HG03521 (cell line): Measurements from ENCODE around the gene PCDHGA3.
"Not testable (repeated sequence)": the region's sequence is repeated elsewhere in the genome, so short reads cannot be mapped to it uniquely, and the experiment has no call there.

Source experiments
- ATAC-seq: cut with Tn5 transposase; IDR thresholded peaks from one replicate; pipeline ENCODE4 v1.9.1; 2021; ENCODE audit warnings: mild to moderate bottlenecking, moderate library complexity; ENCODE audit not compliant: unreplicated experiment

PCDHGA3 gene

DNA sequence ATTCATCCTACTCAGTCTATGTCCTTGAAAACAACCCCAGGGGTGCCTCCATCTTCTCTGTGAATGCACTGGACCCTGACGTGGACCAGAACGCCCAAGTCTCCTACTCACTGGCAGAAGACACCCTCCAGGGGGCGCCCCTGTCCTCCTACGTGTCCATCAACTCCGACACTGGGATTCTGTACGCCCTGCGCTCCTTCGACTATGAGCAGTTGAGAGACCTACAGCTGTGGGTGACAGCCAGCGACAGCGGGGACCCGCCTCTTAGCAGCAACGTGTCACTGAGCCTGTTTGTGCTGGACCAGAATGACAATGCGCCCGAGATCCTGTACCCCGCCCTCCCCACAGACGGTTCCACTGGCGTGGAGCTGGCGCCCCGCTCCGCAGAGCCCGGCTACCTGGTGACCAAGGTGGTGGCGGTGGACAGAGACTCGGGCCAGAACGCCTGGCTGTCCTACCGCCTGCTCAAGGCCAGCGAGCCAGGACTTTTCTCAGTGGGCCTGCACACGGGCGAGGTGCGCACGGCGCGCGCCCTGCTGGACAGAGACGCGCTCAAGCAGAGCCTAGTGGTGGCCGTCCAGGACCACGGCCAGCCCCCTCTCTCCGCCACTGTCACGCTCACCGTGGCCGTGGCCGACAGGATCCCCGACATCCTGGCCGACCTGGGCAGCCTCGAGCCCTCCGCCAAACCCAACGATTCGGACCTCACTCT, 32.0 kb downstream of the PCDHGA3 start:
- not testable (repeated sequence) for ATAC-seq

- ATAC-seq = no peak
These were observed 39.1 kb downstream of the PCDHGA3 start, which contains the start of gene PCDHGA7 for GRCh38 chr5:141382469-141383294. TSS of gene PCDHGA7 (plus strand) at chr5:141382742. CDS start at chr5:141382900, 158 bp downstream.

DNA sequence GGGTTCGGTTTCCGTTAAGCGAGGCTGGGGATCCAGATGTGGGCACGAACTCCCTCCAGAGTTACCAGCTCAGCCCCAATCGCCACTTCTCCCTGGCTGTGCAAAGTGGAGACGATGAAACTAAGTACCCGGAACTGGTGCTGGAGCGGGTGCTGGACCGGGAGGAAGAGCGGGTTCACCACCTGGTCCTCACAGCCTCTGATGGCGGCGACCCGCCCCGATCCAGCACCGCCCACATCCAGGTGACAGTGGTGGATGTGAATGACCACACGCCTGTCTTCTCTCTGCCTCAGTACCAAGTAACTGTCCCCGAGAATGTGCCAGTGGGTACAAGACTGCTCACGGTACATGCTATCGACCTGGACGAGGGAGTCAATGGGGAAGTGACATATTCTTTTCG, 39.7 kb downstream of the PCDHGA3 start:
- ATAC-seq = no peak

GRCh38 chr5:141384471-141385267, 41.0 kb downstream of the PCDHGA3 start:
- no peak for ATAC-seq

DNA sequence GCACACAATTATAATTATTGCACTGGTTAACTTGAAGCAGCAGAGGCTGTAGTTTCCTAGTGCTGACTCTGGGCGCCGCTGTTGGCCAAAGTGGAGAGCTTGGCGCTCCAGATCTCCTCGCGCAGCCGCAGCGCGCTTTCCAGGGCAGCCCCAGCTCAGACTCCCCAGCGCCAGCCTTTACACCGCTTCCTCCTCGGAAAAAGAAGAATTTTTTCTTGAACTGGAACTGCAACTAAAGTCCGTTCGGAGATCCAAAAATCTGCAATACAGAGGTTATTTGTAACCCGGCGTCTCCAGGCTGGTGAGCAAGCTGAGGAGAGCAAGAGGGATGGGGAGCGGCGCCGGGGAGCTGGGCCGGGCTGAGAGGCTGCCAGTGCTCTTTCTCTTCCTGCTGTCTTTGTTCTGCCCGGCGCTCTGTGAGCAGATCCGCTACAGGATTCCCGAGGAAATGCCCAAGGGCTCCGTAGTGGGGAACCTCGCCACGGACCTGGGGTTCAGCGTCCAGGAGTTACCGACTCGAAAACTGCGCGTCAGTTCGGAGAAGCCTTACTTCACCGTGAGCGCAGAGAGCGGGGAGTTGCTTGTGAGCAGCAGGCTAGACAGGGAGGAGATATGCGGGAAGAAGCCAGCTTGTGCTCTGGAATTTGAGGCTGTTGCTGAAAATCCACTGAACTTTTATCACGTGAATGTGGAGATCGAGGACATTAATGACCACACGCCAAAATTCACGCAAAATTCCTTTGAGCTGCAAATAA, 44.1 kb downstream of the PCDHGA3 start, which contains the start of gene PCDHGB4:
Gene PCDHGB4 (plus strand): TSS at position 142 of the 755 bp plus-strand sequence. CDS start 187 bp downstream, at position 329.
- ATAC-seq = peak; percentile 67

- ATAC-seq = no peak
These were observed 45.0 kb downstream of the PCDHGA3 start for GRCh38 chr5:141388661-141389060.

DNA sequence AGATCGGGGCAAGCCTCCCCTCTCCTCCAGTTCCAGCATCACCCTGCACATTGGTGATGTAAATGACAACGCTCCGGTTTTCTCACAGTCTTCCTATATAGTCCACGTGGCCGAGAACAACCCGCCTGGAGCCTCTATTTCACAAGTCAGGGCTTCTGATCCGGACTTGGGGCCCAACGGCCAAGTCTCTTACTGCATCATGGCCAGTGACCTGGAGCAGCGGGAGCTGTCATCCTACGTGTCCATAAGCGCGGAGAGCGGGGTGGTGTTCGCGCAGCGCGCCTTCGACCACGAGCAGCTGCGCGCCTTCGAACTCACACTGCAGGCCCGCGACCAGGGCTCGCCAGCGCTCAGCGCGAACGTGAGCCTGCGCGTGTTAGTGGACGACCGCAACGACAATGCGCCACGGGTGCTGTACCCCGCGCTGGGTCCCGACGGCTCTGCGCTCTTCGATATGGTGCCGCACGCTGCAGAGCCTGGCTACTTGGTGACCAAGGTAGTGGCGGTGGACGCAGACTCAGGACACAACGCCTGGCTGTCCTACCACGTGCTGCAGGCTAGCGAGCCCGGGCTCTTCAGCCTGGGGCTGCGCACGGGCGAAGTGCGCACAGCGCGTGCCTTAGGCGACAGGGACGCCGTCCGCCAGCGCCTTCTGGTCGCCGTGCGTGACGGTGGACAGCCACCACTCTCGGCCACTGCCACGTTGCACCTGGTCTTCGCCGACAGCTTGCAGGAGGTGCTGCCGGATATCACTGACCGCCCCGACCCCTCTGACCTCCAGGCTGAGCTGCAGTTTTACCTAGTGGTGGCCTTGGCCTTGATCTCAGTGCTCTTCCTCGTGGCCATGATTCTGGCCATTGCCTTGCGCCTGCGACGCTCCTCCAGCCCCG, 45.8 kb downstream of the PCDHGA3 start:
- no peak for ATAC-seq

GRCh38 chr5:141392429-141393198, 49.0 kb downstream of the PCDHGA3 start, which contains the start of gene PCDHGA8:
TSS of gene PCDHGA8 (plus strand) at chr5:141392633. CDS start at chr5:141392814, 181 bp downstream.
- ATAC-seq = no peak

DNA sequence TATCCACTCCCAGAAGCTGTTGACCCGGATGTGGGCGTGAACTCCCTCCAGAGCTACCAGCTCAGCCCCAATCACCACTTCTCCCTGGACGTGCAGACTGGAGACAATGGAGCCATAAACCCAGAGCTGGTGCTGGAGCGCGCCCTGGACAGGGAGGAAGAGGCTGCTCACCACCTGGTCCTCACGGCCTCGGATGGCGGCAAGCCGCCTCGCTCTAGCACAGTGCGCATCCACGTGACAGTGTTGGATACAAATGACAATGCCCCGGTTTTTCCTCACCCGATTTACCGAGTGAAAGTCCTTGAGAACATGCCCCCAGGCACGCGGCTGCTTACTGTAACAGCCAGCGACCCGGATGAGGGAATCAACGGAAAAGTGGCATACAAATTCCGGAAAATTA, 49.6 kb downstream of the PCDHGA3 start:
- ATAC-seq = no peak

- not testable (repeated sequence) for ATAC-seq
These were observed 51.0 kb downstream of the PCDHGA3 start for GRCh38 chr5:141394401-141395187.
